GM19463 (cell line): Measurements from ENCODE around the gene DACH2.

Source experiments
- ATAC-seq: cut with Tn5 transposase; IDR thresholded peaks from one replicate; pipeline ENCODE4 v1.9.1; 2021; ENCODE audit warnings: mild to moderate bottlenecking, moderate library complexity; ENCODE audit not compliant: unreplicated experiment

DACH2 gene

GRCh38 chrX:86295293-86295692 lies 147.0 kb downstream of the DACH2 start:
- ATAC-seq = no peak

DNA sequence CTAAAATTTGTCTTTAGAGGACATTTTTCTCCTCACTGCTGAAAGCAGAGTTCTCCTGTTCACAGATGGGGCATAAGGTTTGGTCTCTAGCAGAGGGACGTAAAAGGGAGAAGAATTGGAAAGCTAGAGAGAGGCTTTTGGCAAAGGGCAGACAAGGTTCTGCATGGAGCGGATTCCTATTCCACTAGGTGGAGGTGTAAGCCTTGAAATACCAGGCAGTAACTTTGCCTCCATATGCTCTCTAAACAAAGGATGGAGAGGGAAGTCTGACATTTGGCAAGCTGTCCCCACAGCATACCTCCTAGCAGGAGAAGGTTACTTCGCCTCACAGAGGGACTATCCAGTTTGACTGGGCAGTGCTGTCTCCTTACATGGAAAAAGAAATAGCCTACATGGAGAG lies 174.7 kb downstream of the DACH2 start:
- ATAC-seq = no peak

DNA sequence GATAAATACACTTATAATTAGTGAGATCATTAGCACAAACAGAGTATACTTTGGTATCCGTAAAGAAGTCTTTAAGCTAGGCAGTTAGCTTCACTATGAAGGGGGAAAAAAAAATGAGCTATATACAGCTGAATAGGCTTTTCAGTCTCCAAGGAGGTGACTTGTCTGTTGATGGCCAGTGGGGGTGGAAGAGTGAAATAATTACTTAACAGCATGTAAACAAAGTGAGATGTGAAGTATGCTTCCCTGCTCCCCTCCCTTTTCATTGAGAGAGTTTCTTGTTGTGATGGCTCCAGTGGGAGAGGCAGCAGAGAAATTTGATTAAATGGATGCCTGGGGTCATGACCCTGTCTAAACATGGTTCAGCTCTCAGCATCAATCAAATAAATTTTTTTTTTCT lies 180.9 kb downstream of the DACH2 start:
- no peak for ATAC-seq

GRCh38 chrX:86348669-86349068 lies 200.4 kb downstream of the DACH2 start:
- ATAC-seq = no peak

DNA sequence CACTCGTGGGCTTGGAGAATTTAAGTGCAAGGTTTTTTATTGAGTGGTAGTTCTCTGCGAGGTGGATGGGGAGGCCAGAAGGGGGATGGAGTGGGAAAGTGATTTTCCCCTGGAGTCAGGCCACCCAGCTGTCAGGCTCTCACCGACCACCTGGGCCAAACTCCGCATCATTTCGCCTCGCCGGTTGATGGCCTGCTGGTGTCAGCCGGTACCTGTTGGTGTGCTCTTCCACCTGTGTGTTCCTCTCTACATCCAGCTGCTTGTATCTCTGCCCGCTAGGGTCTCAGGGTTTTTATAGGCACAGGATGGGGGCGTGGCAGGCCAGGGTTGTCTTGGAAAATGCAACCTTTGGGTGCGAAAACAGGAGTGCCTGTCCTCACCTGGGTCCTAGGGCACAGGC lies 200.9 kb downstream of the DACH2 start:
- ATAC-seq = no peak

GRCh38 chrX:86369847-86370630 lies 221.8 kb downstream of the DACH2 start:
- ATAC-seq = no peak

DNA sequence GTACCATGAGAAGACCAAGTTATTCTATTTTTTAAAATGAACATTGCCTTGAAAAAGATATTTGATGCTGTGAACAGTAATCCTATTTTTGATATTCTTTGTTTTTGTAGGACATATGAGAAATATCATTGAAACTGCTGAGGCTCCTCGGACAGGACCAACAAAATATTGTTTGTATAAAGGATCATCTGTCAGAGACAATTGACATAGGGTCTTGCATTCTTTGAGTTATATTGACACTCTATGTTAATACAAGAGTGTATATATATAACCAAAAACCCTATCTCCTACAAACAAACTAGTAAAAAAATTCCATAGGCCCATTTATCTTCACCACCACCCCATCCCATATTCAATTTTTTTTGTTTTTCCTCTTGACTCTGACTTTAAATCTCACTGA lies 222.7 kb downstream of the DACH2 start:
- ATAC-seq = no peak

DNA sequence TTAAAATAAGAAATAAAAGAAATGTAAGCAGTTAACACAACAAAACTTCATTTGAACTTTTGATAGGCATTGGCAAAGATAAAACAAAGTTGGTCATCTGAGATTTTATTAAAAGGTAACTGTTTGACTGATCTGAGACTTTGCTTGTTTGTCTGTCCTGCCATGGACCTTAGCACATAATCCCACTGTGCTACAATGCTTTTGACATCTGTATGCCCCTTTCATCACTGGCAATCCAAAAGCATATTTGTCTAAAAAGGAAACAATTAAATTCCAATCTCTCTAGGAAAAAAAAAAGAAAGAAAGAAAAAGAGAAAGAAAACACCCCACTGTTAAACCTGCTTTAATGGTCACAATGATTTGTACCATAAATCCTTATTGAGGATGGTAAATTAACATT lies 231.0 kb downstream of the DACH2 start:
- ATAC-seq = no peak

DNA sequence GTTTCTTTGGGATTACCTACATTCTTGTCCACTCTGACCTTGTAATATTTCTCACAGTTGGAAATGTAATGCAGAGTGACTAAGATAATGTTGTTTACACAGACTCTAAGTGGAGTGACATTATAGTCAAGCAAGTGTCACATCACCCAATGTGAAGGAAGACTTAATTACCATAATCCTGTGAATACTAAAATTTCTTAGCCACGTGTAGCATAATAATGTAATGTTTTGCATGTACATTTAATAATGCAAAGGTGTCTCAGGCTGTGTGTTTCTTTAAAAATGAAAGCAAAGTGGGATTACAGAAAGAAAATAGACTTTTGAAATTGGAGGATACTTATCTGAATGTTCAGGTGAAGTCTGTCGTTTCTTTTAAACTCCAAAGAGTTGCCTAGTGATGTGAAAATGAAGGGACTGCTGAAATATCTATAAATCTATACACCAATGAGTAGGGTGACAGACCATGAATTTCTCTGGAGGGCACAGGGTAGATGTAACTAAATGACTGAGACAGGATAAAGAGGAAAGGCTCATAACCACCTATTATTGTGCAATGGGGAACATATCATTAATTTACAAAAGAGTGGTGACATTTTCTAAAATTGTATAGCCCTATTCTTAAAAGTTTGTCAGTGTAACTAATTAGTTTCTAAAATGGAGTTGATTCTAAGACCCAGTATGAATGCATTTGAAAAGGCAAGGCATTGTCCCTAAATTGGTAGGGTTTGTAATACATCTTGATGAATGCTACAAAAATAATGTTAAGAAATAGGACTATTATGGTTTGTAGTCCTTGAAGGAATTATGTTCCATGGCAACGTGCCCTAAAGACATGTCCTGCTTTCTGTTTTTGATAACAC lies 235.7 kb downstream of the DACH2 start:
- ATAC-seq = no peak

GRCh38 chrX:86407371-86407770 lies 259.1 kb downstream of the DACH2 start:
- no peak for ATAC-seq

DNA sequence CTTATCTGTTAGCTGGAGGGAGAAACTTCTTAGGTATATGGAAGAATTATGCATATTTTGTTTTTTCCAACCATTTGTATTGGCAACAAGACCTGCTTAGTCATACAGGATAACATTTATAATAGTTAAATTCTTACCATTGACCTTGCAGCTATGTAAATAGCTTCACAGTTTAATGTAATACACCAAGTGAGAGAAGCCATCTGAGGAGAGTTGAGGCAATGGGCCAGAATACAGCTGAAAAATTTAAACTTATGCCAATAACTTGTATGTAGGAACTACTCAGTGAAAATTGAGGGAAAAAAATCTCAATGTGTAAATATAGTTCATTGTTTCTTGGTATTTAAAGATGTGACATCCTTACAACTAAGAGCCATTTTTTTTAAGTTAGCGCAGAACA lies 273.5 kb downstream of the DACH2 start:
- ATAC-seq = no peak

- no peak for ATAC-seq
Measured at GRCh38 chrX:86436116-86436515, 287.9 kb downstream of the DACH2 start.

- no peak for ATAC-seq
Measured at GRCh38 chrX:86455495-86455894, 307.2 kb downstream of the DACH2 start.

- no peak for ATAC-seq
Measured at GRCh38 chrX:86460760-86461159, 312.5 kb downstream of the DACH2 start.

DNA sequence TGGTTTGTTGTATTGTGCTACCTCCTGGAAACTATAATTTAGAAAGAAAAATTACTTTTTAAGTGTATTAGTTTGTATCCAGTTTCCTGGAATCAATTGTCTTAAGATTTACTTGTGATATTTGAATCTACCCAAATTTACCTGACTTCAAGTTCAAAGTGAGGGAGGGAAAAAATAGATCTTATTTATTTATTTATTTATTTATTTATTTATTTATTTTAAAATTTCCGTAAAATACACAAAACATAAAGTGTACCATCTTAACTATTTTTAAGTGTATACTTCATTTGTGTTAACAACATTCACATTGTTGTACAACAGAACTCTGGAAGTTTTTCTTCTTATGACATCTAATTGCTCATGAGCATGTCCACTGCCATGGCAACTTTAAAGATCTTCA lies 356.0 kb downstream of the DACH2 start:
- no peak for ATAC-seq

DNA sequence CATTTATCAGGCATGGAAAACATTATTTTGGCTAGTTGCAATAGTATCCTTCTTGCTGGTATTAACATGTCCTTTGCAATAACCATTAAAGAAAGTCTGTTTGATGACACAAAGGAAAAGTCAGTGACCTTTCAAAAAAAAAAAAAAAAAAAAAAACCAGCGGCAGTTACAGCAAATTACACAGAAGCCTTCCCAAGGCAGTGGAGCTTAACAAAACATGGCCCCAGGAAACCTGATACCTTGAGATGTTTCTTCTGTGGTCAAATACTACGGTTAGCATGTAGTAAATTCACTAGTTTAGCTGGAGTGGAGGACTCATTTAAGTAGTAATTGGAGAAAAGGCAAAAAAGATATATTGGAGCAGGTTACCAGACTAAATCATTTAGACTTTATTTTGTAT lies 359.1 kb downstream of the DACH2 start:
- ATAC-seq = no peak

- no peak for ATAC-seq
Measured at GRCh38 chrX:86579777-86580176, 431.5 kb downstream of the DACH2 start.

DNA sequence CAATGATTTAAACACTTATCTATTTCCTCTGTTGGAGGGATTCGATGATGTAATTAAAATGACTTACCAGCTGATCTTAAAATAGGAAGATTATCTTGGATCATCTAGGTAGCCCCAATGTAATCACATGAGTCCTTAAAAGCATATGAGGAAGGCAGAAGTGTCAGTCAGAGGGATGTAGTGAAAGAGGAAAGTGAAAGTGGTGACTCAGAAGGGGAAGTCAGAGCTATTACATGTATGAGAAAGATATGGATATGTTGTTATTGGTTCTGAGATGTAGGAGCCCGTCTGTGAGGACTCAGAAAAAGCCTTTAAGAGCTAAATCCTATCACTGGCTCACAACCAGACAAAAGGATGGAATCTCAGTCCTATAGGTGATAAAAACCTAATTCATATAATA lies 456.4 kb downstream of the DACH2 start:
- ATAC-seq = peak; percentile 93

- ATAC-seq = no peak
Measured at GRCh38 chrX:86696951-86697350, 548.7 kb downstream of the DACH2 start.

GRCh38 chrX:86711531-86712180 lies 563.4 kb downstream of the DACH2 start:
- no peak for ATAC-seq

- ATAC-seq = no peak
Measured at GRCh38 chrX:86714441-86714840, 566.2 kb downstream of the DACH2 start.

- no peak for ATAC-seq
Measured at GRCh38 chrX:86724277-86724676, 576.0 kb downstream of the DACH2 start.
